Chondrocyte (in vitro differentiated cells): Measurements from ENCODE around the gene PPFIBP1. TPM values are rescaled to one million over a fixed set of nuclear protein-coding genes. Genes with fewer than 3 reads are reported as not detected.

ENCODE experiments used
- DNase-seq: peaks from one replicate; pipeline ENCODE4 v3.0.0; 2021; ENCODE audit warnings: mixed read lengths, low spot score
- H3K27ac Mint-ChIP-seq: one replicate; pipeline ENCODE4 v1.8.0; 2021; ENCODE audit warnings: mild to moderate bottlenecking, moderate library complexity, mixed read lengths; ENCODE audit not compliant: unreplicated experiment
- H3K27me3 Mint-ChIP-seq: 2 replicates; pipeline ENCODE4 v1.8.0; 2021; ENCODE audit warnings: low read depth, mixed read lengths
- H3K36me3 Mint-ChIP-seq: 2 replicates; pipeline ENCODE4 v1.8.0; 2021; ENCODE audit warnings: low read depth, mixed read lengths
- H3K4me1 Mint-ChIP-seq: 2 replicates; pipeline ENCODE4 v1.8.0; 2021; ENCODE audit warnings: low read depth, mild to moderate bottlenecking, mixed read lengths
- H3K4me3 Mint-ChIP-seq: one replicate; pipeline ENCODE4 v1.8.0; 2021; ENCODE audit warnings: mild to moderate bottlenecking, moderate library complexity, mixed read lengths; ENCODE audit not compliant: unreplicated experiment
- H3K9me3 Mint-ChIP-seq: 2 replicates; pipeline ENCODE4 v1.8.0; 2021; ENCODE audit warnings: low read depth, mixed read lengths
- CTCF ChIP-seq: fragments of 200-600 bp; sonication (generic); IDR thresholded peaks from 2 replicates; pipeline ENCODE4 v1.5.0; 2021; ENCODE audit warnings: antibody characterized with exemption, mild to moderate bottlenecking, moderate library complexity
- total RNA-seq: library from RNA; stranded (reverse); gene quantifications from 3 replicates; pipeline ENCODE4 v1.2.1, GENCODE V29; 2021

PPFIBP1 gene
- total RNA-seq, 1 donor from 2014 or later = 85.0 TPM

- Mint-ChIP-seq H3K27ac (no peak overlapping the region), H3K36me3 (peaks cover 3% of the 10 kb centered on the region), H3K9me3 (no peaks in the 10 kb centered on the region), H3K4me1 (peaks cover 55% of the 10 kb centered on the region), H3K4me3 (no peak overlapping the region), H3K27me3 (no peaks in the 10 kb centered on the region)
- DNase-seq = no peak
- TF ChIP-seq CTCF = no peak
These were observed 7.9 kb downstream of the PPFIBP1 start for GRCh38 chr12:27531896-27532295.

GRCh38 chr12:27534060-27534764, 10.2 kb downstream of the PPFIBP1 start:
- TF ChIP-seq CTCF = no peak
- peaks cover 3% of the 10 kb centered on the region for H3K36me3 Mint-ChIP-seq
- no peak for DNase-seq
- no peaks in the 10 kb centered on the region for H3K27me3 Mint-ChIP-seq
- peaks cover 51% of the 10 kb centered on the region for H3K4me1 Mint-ChIP-seq
- H3K4me3 Mint-ChIP-seq = no peak overlapping the region
- H3K9me3 Mint-ChIP-seq = no peaks in the 10 kb centered on the region
- H3K27ac Mint-ChIP-seq = no peak overlapping the region

GRCh38 chr12:27534765-27535161, 10.8 kb downstream of the PPFIBP1 start:
- no peak for TF ChIP-seq CTCF

GRCh38 chr12:27535318-27535717, 11.3 kb downstream of the PPFIBP1 start:
- peaks cover 3% of the 10 kb centered on the region for H3K36me3 Mint-ChIP-seq
- no peaks in the 10 kb centered on the region for H3K27me3 Mint-ChIP-seq
- no peak for TF ChIP-seq CTCF
- H3K9me3 Mint-ChIP-seq = no peaks in the 10 kb centered on the region
- H3K27ac Mint-ChIP-seq = no peak overlapping the region
- peaks cover 47% of the 10 kb centered on the region for H3K4me1 Mint-ChIP-seq
- no peak for DNase-seq
- H3K4me3 Mint-ChIP-seq = no peak overlapping the region

More at GRCh38 chr12:27534765-27535161, 10.8 kb downstream of the PPFIBP1 start:
- peaks cover 3% of the 10 kb centered on the region for H3K36me3 Mint-ChIP-seq
- no peak overlapping the region for H3K4me3 Mint-ChIP-seq
- no peaks in the 10 kb centered on the region for H3K27me3 Mint-ChIP-seq
- DNase-seq = no peak
- H3K9me3 Mint-ChIP-seq = no peaks in the 10 kb centered on the region
- H3K4me1 Mint-ChIP-seq = peaks cover 49% of the 10 kb centered on the region
- no peak overlapping the region for H3K27ac Mint-ChIP-seq

- no peaks in the 10 kb centered on the region for H3K9me3 Mint-ChIP-seq
- no peak overlapping the region for H3K4me3 Mint-ChIP-seq
- peaks cover 3% of the 10 kb centered on the region for H3K36me3 Mint-ChIP-seq
- TF ChIP-seq CTCF = no peak
- no peak overlapping the region for H3K27ac Mint-ChIP-seq
- no peak for DNase-seq
- peaks cover 55% of the 10 kb centered on the region for H3K4me1 Mint-ChIP-seq
- no peaks in the 10 kb centered on the region for H3K27me3 Mint-ChIP-seq
These were observed 14.1 kb downstream of the PPFIBP1 start for GRCh38 chr12:27537855-27538675.
